ENCODE measurements around the gene COL1A1.

DNA sequence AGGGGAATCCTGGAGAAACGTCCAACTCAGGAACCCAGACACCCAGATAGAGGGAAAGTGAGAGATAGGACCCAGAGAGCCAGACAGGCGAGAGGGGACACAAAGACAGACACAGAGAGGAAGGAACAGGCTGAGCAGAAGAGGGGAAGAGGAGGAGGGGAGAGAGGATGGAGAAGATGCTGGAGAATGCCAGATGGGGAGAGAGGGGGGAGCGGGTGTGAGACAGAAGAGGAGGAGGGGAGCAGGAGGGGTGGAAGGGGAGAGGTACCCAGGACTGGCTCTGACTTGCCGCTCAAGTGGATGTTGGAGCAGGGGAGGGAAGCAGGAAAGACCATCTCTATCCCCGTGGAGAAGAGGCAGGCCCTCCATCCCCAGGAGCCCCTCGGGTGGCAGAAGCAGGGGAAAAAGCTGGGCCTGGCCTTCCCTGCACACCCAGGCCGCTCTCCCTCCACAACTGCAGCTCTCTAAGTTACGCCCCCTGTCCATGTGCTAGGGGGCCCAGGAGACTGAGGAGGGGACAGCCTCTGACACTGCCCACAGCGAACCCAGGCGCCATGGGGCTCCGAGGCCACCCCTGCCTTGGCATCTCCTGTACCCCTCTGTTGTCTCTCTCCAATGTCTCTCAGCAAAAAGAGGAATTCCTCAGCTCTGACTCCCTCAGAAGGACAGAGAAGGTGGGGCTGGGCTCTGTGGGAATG, 55.8 kb downstream of the COL1A1 start:
- TF ChIP-seq, protein P1, sequence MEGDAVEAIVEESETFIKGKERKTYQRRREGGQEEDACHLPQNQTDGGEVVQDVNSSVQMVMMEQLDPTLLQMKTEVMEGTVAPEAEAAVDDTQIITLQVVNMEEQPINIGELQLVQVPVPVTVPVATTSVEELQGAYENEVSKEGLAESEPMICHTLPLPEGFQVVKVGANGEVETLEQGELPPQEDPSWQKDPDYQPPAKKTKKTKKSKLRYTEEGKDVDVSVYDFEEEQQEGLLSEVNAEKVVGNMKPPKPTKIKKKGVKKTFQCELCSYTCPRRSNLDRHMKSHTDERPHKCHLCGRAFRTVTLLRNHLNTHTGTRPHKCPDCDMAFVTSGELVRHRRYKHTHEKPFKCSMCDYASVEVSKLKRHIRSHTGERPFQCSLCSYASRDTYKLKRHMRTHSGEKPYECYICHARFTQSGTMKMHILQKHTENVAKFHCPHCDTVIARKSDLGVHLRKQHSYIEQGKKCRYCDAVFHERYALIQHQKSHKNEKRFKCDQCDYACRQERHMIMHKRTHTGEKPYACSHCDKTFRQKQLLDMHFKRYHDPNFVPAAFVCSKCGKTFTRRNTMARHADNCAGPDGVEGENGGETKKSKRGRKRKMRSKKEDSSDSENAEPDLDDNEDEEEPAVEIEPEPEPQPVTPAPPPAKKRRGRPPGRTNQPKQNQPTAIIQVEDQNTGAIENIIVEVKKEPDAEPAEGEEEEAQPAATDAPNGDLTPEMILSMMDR (IDR thresholded peaks at IDR 0.05; ENCODE audit: insufficient read depth, low read depth, low read length) = no peak
- TF ChIP-seq EZH2 (IDR thresholded peaks at IDR 0.05; ENCODE audit: insufficient read depth, low read length) = no peak
